ENCODE data around the gene ZMIZ2.
"Not testable (repeated sequence)": the region's sequence is repeated elsewhere in the genome, so short reads cannot be mapped to it uniquely, and the experiment has no call there.

Gene ZMIZ2

DNA sequence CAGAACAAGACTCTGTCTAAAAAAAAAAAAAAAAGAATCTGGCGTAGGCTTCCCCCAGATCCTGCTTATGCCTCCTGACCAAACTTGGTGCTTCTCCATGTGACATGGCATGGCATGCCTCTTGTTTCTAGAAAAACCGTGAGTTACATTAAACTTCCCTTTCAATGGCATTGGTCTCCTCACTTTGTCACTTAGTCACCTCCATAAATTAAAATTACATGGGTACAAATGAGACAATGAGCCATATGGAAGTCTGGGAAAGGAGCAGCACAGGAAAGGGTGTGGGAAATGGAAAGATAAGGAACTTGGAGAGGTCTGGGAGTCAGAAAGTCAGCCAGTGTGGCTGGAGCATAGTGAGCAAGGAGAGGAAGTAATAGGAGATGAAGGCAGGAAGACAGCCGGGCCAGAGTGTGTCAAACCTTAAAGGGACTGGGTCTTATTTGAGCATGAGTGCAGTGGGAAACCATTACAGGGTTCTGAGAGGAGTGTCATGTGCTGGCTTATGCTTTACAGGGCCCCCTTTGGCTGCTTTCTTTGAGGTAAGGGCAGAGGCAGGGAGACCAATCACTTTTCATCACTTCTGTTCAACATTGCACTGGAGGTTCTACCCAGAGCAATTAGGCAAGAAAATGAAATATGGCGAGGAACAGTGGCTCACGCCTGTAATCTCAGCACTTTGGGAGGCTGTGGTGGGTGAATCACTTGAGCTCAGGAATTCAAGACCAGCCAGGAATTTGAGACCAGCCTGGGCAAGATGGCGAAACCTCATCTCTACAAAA, 21.3 kb upstream of the ZMIZ2 start:
- DNase-seq, result no peak

DNA sequence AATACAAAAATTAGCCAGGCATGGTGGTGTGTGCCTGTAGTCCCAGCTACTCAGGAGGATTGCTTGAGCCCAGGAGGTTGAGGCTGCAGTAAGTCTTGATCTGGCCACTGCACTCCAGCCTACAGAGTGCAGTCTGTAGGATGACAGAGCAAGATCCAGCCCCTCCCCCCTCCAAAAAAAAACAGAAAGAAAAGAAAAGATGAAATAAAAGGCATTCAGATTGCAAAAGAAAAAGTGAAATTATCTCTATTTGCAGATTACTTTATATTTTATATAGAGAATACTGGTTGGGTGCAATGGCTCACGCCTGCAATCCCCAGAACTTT, 20.7 kb upstream of the ZMIZ2 start:
- DNase-seq, result no peak

DNA sequence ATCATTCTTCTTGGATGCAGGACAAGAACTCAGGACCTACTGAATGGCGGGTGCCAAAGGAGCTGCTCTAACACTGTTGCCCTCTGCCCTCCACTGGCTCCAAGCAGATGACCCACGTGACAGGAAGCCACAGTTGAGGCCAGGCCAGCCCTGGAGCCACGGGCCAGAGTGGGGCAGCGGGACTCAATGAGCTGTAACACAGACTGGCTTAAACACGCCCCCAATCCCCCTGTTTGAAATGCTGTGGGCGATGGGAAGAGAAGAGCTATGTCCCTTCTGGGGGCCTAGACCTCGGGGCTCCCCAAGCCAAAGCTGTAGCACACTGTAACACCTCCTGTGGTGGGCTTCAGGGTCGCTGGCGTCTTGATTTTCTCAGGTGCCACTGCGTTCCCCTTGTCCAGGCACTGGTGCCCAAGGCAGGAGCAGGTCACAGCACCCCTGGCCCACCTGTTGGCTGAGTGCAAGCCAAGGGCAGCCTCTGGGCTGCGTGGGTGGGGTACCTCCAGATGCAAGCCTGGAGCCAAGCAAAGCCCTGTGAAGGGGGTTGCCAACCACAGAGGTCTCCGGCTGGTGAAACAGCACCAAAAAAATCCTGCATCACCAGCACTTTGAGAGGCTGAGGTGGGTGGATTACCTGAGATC, 18.6 kb upstream of the ZMIZ2 start:
- DNase-seq, result no peak

DNA sequence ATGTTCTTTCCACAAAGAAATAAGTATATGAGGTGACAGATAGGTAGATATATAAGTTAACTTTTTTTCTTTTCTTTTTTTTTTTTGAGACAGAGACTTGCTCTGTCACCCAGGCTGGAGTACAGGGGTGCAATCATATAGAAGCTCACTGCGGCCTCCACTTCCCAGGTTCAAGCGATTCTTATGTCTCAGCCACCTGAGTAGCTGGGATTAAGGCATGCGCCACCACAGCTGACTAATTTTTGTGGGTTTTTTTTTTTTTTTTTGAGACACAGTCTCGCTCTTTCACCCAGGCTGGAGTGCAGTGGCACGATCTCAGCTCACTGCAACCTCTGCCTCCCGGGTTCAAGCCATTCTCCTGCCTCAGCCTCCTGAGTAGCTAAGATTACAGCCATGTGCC, 15.7 kb upstream of the ZMIZ2 start:
- not testable (repeated sequence) for DNase-seq

DNA sequence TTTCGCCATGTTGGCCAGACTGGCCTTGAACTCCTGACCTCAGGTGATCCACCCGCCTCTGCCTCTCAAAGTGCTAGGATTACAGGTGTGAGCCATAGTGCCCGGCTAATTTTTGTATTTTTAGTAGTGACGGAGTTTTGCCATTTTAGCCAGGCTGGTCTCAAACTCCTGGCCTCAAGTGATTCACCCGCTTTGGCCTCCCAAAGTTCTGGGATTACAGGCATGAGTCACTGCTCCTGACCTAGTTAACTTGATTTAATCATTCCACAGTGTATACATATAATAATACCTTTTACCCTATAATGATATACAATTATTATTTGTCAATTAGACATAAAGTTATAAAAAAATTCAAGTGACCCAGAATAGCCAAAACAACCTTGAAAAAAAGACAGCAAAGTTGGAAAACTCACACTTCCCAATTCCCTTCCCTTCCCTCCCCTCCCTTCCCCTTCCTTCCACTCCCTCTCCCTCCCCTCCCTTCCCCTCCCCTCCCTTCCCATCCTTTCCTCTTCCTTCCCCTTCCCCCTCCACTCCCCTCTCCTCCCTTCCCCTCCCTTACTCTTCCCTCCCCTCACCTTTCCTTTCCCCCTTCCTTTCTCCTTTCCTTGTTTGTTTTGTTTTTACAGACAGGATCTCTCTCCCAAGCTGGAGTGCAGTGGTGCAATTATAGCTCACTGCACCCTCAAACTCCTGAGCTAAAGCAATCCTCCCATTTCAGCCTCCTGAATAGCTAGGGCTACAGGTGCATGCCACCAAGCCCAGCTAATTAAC, 14.8 kb upstream of the ZMIZ2 start:
- no peak for DNase-seq

DNA sequence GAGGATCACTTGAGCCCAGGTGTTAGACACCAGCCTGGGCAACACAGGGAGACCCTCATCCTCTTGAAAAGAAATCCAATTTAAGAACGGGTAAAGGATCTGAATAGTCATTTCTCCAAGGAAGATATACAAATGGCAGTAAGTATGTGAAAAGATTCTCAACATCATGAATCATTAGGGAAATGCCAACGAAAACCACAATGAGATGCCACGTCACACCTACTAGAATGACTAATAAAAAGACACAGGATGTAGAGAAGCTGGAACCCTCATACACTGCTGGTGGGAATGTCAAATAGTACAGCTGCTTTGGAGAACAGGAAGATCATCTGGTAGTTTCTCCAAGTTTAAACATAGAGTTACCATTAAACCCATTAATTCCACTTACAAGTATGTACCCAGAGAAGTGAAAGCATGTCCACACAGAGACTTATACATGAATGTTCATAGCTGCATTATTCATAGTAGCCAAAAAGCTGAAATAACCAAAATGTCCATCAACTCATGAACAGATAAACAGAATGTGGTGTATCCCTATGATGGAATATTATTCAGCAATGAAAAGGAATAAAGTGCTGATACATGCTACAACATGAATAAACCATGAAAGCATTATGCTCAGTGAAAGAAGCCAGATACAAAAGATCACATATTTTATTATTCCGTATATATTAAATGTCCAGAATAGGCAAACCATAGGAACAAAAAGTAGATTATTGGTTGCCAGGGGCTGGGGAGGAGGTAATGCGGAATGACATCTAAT, 13.1 kb upstream of the ZMIZ2 start:
- DNase-seq, result peak; percentile 63

DNA sequence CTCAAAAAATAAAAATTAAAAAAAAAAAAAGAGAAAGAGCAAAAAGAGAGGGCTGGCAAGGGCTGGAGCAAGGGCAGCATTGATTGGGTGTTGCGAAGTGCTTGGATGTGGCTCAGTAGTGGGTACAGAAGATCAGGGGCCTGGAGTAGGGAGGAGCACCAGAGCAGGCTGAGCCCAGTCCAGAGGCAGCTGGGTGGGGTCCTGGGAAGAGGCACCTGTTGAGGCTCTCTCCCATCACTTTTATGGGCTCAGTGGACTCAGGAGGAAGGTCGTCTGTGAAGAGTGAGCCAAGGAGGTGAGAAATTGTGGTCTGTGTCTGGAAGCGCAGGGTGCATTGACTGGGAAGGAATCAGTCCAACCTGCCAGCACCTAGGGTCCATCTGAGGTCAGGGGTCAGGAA, 11.8 kb upstream of the ZMIZ2 start:
- DNase-seq, result no peak

DNA sequence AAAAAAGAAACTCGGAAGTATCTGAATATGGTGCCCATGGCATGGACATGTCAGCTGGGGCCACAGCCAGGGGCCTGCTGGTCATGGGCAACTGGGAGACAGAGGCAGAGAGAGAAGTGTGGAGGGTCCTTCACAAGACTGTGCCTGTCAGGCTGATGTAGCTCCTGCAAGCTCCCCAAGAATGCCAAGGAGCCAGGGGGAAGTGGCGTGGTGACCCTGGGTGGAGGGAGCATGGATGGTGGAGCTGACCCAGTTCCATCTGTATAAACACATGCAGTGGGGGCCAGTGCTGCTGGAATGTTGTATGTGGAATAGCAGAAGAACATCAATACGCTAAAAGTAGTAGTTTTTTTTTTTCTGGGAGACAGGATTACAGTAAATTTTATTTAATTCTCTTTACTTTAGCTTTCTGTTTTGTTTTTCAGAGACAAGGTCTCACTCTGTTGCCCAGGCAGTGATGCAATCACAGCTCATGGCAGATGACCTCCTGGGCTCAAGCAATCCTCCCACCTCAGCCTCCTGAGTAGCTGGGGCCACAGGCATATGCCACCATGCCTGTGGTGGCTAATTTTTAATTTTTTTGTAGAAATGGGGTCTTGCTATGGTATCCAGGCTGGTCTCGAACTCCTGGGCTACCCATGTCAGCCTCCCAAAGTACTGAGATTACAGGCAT, 10.5 kb upstream of the ZMIZ2 start:
- no peak for DNase-seq

DNA sequence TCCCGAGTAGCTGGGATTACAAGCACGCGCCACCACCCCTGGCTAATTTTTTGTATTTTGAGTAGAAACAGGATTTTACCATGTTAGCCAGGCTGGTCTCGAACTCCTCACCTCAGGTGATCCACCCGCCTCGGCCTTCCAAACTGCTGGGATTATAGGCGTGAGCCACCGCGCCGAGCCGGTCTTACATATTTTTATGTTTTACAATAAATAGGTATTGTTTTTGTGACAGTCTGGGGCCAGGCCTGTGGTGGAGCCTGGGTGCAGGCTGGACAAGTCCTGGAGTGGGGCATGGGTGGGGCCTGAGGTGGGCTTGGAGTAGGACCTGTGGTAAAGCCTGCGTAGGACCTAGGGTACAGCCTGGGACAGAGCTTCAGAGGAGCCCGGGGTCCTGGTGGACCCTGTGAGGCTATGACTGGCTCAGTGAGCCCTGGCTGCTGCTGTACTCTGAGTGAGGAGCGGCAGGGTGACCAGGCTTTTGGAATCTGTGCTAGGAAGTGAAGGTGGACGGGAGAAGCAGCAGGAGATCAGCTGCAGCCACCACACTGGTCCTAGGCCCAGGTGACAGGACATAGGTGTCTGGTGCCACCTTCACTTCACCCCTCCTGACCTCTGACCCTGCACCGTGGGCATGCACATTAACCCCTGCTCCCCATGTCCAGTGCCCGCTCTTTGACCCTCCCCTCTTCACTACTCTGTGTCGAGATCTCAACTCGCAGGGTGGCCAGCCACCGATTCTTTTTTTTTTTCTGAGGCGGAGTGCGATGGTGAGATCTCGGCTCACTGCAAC, 9.6 kb upstream of the ZMIZ2 start:
- no peak for DNase-seq

DNA sequence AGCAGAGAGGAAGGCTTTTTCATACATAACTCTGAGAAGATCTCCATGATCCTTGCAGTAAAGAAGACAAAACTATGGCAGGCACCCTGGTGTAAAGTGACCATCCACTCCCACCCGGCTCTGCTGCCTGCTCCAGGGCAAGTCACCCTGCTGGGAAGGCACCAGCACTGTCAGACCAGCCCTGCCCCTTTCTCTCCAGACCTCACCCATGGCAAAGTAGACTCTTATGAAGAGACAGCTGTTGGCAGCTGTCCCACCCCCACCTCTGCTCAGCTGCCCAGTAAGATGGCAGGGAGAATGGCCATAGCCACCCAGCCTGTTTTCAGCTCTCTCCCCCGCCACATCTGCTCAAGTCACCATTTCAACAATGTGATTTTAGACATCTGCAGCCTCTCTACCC, 8.6 kb upstream of the ZMIZ2 start:
- DNase-seq, result no peak

DNA sequence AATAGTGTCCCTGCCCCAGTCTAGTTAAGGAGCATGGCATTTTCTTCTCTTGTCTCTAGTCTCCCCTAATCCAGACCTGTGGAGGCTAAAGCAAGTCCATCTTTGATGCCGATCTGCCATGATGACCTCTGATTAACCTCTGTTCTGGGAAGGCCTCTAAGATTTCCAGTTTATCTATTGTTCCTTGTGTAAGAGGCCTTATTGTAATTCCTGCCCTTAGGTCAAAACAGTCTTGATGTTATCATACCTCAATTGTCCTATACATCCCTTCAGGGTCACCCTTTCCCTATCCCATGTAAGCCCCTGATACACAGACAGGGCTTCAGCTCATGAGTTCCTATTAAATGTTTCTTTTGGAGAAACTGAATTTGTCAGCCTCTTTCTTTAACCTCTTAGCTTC, 4.9 kb upstream of the ZMIZ2 start:
- DNase-seq, result no peak

DNA sequence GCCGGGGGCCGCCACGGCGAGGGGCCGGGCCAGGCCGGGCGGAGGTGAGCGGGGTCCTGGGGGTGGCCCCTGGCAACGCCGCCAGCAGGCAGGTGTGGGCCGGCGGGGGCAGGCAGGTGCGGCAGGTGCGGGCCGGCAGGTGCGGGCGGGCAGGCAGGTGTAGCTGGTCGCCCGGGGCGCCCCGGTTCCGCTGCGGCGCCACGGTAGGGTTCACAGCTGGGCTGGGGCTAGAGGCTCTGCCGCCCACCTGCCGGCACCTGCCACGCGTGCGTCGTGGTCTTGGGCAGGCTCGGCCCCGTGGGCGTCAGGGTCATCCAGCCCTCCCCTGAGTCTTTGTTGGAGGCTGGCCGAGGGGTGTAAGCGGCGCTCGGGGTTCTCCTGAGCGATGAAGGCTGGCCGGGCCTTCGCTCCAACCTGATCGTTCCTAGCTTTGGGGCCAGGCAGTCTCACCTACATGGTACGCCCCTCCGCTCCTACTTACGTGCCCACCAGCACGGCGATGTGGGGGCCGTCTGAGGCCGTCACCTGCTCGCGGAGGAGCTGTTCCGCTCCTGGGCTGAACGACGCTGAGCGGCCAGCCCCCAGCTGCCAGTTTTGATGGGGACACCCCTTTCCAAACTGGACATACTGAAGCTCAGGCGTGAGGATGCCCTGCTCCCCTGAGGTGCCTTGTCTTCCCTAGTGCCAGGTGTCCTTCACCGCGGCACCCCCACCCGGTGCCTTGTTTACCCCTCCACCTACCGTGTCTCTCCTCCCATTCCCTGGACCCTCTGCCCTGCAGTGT, 493 bp downstream of the ZMIZ2 start:
- no peak for DNase-seq

DNA sequence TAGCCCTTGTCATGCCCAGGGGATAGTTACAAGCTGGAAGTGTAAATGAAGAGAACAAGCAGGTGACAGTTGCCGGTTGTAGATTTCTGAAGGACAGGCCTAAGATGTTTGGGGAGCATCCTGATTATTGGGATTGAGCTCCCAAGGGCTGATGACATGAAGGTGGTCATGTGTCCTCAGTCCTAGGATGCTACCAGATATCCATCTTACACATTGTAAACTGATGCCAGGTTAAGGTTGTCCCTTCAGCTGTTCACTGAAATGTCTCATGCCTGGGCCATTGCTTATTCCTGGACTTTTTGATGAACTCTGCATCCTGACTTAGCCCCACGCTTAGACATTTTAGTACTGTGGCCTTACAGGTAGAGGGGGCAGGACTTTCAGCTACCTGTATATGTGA, 1.3 kb downstream of the ZMIZ2 start:
- no peak for DNase-seq

DNA sequence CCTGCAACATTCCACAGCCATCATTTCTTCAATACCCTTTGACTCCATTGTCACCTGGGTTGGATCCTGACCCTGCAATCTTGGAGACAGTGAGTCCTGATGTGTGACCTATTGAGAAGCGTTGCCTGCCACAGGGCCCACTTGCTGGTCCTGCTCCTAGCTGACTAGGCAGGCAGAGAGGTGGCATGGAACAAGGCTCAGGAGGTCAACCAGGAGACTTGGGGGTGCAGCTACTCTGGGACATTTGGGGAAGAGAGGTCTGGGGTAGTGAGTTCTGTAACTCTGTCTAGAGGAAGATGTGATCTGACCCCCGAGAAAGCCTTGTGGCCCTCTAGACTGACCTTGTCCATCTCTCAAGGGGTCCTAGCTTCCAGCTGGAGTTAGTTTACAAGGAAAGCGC, 1.8 kb downstream of the ZMIZ2 start:
- no peak for DNase-seq

DNA sequence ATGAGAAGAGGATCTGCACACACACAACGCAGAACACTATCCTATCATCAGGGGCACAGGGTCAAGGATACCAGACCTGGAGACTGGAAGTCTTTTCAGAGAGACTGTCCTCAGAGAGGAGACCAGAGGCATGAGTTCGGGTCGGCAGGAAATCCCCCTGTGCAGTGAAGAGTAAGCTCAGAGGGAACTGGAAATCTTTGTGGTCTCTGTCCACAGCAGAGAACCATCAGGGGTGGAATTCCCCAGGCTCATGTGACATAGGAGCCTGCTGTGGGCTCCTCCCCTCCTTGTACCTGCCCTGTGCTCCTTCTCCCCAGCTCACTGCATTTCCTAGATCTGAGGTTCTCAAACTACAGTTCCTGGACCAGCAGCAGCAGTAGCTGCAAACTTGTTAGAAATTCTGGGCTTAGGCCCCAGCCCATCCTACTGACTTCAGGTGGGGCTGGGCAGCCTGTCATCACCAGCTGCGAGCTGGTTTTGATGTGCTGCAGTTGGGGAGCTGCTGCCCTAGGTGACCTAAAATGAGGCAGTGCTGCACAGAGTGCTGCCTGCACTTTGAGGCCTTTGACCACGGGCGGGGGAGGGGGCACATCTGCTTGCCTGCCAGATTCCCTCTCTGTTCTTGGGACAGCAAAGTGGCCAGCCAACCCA, 2.4 kb downstream of the ZMIZ2 start:
- peak; percentile 60 for DNase-seq

DNA sequence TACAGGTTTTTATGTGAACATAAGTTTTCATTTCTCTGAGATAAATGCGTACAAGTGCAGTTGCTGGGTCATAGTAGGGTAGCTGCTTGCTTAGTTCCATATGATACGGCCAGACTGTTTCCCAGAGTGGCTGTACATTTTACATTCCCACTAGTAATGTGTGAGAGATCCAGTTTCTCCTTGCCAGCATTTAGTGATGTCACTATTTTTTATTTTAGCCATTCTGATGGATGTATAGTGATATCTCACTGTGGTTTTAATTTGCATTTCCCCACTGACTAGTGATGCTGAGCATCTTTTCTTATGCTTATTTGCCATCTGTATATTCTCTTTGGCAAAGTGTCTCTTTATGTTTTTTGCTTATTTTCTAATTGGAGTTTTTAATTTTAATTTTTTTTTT, 4.2 kb downstream of the ZMIZ2 start:
- no peak for DNase-seq

DNA sequence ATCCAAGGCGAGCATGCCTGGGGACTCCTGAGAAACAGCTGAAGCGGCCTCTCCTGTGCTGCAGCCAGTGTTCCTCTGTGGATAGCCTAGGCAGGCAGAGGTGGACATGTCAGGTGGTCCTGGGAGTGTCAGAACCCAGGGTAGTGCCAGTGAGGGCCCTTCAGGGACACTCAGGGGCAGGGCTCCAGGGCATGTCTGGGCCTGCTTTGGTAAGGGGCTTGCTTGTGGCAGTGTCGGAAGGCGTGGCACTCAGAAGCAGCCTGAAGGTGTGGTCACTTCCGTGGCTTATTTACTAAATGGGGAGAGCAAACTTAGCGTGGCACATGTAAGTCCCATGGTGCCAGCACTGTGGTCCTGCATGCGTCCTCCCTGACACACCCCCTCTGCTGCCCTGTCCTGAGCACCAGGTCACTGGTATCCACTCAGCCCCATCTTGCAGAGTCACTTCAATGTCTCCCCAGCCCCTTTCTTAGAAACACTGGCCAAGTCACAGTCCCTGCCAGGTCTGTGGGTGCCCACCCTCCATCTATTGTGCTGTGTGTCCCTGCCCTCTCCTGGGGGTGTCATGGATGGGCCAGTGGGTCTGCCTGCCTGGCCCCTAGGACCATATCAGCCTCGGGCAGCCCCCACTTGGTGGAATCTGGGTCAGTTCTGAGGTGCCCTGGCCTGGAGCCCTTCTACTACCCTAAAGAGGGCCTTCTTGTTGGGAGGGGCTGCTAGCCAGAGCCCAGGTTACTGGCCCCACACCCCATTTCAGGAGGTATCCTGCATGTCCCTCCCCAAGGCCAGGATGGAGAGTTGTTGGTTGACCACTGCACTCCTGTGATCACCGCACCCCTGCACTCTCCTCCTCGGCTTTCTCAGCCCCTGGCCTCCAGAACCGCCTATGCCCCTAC, 6.4 kb downstream of the ZMIZ2 start:
- DNase-seq, result no peak

DNA sequence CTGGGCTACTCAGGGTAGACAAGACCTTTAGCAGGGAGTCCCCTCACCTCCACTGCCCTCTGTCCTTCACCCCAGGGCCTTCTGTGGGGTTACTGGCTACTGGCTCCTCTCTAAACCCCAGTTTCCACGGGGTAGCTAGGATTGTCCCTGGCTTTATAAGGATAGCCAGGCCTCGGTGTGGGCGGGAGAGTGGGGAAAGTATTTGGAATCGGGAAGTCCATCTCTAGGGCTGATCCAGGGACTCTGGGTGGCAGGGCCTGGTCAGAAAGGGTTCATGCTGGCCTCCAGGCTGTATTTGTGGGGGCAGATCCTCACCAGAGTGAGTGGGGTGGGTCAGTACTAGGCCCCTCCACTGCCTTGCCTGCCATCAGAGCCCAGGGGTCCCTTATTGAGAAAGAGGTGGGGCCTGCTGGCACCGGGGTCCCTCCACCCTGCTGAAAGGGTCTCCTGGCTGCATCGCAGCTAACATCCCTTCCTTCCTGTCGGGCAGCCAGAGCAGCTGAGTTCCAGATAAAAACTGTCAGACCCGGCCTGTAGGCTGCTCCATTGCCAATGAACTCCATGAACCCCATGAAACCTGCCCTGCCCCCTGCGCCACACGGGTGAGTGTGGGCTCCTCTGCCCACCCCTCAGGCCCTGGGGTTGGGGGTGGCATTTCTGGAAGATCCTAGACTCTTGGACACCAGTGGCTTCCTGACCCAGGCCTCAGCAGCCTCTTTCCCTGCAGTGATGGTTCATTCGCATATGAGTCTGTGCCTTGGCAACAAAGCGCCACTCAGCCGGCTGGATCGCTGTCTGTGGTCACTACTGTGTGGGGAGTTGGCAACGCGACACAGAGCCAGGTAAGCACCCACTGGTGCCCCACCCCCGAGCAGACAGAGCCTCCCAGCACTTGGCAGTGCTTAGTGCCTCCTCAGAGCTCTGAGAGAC, 7.3 kb downstream of the ZMIZ2 start:
- DNase-seq, result no peak

All from stimulated activated CD4-positive, alpha-beta T cell treated with anti-CD3 and anti-CD28 coated beads, Interleukin-4, amount 100 ng/mL, for 24 hours (primary cell).